Measurements from ENCODE around the gene PPP2R2C.

The PPP2R2C gene

GRCh38 chr4:6272863-6273660, 199.4 kb downstream of the PPP2R2C start:
- DNase-seq, result no peak

- DNase-seq, result no peak
Measured at GRCh38 chr4:6271701-6272465, 200.5 kb downstream of the PPP2R2C start.

- no peak for DNase-seq
Measured at GRCh38 chr4:6271206-6271605, 201.2 kb downstream of the PPP2R2C start.

- peak in 2 of 56 donors; percentile 29 to 42 for DNase-seq
Measured at GRCh38 chr4:6270636-6271121, 201.7 kb downstream of the PPP2R2C start.

All from amygdala (tissue), 56 donors.